ENCODE results near the gene CYB5R2. TPM values are rescaled to one million over a fixed set of nuclear protein-coding genes. Genes with fewer than 3 reads are reported as not detected.

The CYB5R2 gene
- total and polyA plus RNA-seq, 2 donors (not counting 1 experiment from before 2014, with no cell fraction given), result 1.4 to 4.8 TPM

GRCh38 chr11:7619322-7619721, 54.0 kb downstream of the CYB5R2 start:
- Mint-ChIP-seq H3K4me3 (no peak overlapping the region), H3K27ac (no peak overlapping the region), H3K9me3 (ENCODE audit: insufficient read depth) (no peaks in the 10 kb centered on the region), H3K27me3 (no peaks in the 10 kb centered on the region), H3K4me1 (no peaks in the 10 kb centered on the region)
- H3K27ac ChIP-seq (ENCODE audit: low read length in 2 of 2), result no peak overlapping the region
- CTCF ChIA-PET, result interaction anchor here (1.7 kb wide), 1 partner anchor 46 kb away, joined by 4 read pairs; no protein-coding TSS in a partner anchor
- no peaks in the 10 kb centered on the region for H3K79me2 ChIP-seq (ENCODE audit: control insufficient read depth, insufficient read depth, low read length)
- H3K36me3 ChIP-seq (replicated peaks in 1 of 2; ENCODE audit: control extremely low read depth in 1 of 2, control insufficient read depth in 1 of 2, extremely low read depth in 1 of 2, insufficient read depth in 2 of 2, low read length in 1 of 2), result peaks cover 0 to 40% of the 10 kb centered on the region in 2 experiments
- ATAC-seq (ENCODE audit: low read depth) (no peak), DNase-seq (no peak)
- H3K4me3 ChIP-seq (ENCODE audit: control extremely low read depth in 1 of 5, extremely low read depth in 1 of 5, insufficient read depth in 1 of 5, low read depth in 2 of 5, low read length in 4 of 5), result no peak overlapping the region
- H3K4me2 ChIP-seq (replicated peaks; ENCODE audit: low read depth, low read length, poor library complexity, severe bottlenecking), result no peak overlapping the region
- H3K9ac ChIP-seq (ENCODE audit: low read length), result no peak overlapping the region
- H3K27me3 ChIP-seq (replicated peaks in 1 of 4; ENCODE audit: control extremely low read depth in 1 of 4, control insufficient read depth in 3 of 4, insufficient read depth in 4 of 4, low read length in 3 of 4), result no peaks in the 10 kb centered on the region
- no peaks in the 10 kb centered on the region for H3K9me3 ChIP-seq (ENCODE audit: control extremely low read depth in 1 of 3, control insufficient read depth in 2 of 3, insufficient read depth in 1 of 3, low read length in 2 of 3)
- no peak overlapping the region for H2AFZ ChIP-seq (ENCODE audit: insufficient read depth, low read depth, low read length, poor library complexity, severe bottlenecking)
- 100% methylated on average over 2 of the region's 3 CpGs for WGBS (ENCODE audit: insufficient coverage)
- POLR2A ChIA-PET, result no interaction called here
- no peaks in the 10 kb centered on the region for H3K4me1 ChIP-seq (ENCODE audit: control insufficient read depth in 2 of 2, insufficient read depth in 2 of 2, low read length in 2 of 2)
- TF ChIP-seq EZH2 (IDR thresholded peaks at IDR 0.05; ENCODE audit: borderline replicate concordance, insufficient read depth, low read depth, low read length, poor library complexity, severe bottlenecking) (no peak), CTCF (IDR thresholded peaks at IDR 0.05) (no peak)
- intact Hi-C loops (cut with micrococcal nuclease), result no loop called here
- H4K20me1 ChIP-seq (ENCODE audit: control insufficient read depth, insufficient read depth, low read length, poor library complexity, severe bottlenecking), result no peaks in the 10 kb centered on the region

GRCh38 chr11:7617032-7617431, 56.3 kb downstream of the CYB5R2 start:
- Histone ChIP-seq H3K27ac (ENCODE audit: low read length in 2 of 2) (no peak overlapping the region), H3K4me2 (replicated peaks; ENCODE audit: low read depth, low read length, poor library complexity, severe bottlenecking) (no peak overlapping the region), H3K36me3 (replicated peaks in 1 of 2; ENCODE audit: control extremely low read depth in 1 of 2, control insufficient read depth in 1 of 2, extremely low read depth in 1 of 2, insufficient read depth in 2 of 2, low read length in 1 of 2) (peaks cover 0 to 41% of the 10 kb centered on the region in 2 experiments), H3K4me3 (ENCODE audit: control extremely low read depth in 1 of 5, extremely low read depth in 1 of 5, insufficient read depth in 1 of 5, low read depth in 2 of 5, low read length in 4 of 5) (no peak overlapping the region), H3K79me2 (ENCODE audit: control insufficient read depth, insufficient read depth, low read length) (no peaks in the 10 kb centered on the region), H4K20me1 (ENCODE audit: control insufficient read depth, insufficient read depth, low read length, poor library complexity, severe bottlenecking) (no peaks in the 10 kb centered on the region), H2AFZ (ENCODE audit: insufficient read depth, low read depth, low read length, poor library complexity, severe bottlenecking) (no peak overlapping the region), H3K9ac (ENCODE audit: low read length) (no peak overlapping the region), H3K27me3 (replicated peaks in 1 of 4; ENCODE audit: control extremely low read depth in 1 of 4, control insufficient read depth in 3 of 4, insufficient read depth in 4 of 4, low read length in 3 of 4) (no peaks in the 10 kb centered on the region), H3K4me1 (ENCODE audit: control insufficient read depth in 2 of 2, insufficient read depth in 2 of 2, low read length in 2 of 2) (no peaks in the 10 kb centered on the region), H3K9me3 (ENCODE audit: control extremely low read depth in 1 of 3, control insufficient read depth in 2 of 3, insufficient read depth in 1 of 3, low read length in 2 of 3) (no peaks in the 10 kb centered on the region)
- no peaks in the 10 kb centered on the region for H3K4me1 Mint-ChIP-seq
- intact Hi-C loops (cut with micrococcal nuclease), result no loop called here
- no peak for ATAC-seq (ENCODE audit: low read depth)
- TF ChIP-seq CTCF (IDR thresholded peaks at IDR 0.05) (no peak), EZH2 (IDR thresholded peaks at IDR 0.05; ENCODE audit: borderline replicate concordance, insufficient read depth, low read depth, low read length, poor library complexity, severe bottlenecking) (no peak)
- no peak for DNase-seq
- H3K27me3 Mint-ChIP-seq, result no peaks in the 10 kb centered on the region
- ChIA-PET POLR2A (no interaction called here), CTCF (no interaction called here)
- H3K9me3 Mint-ChIP-seq (ENCODE audit: insufficient read depth), result no peaks in the 10 kb centered on the region
- WGBS (ENCODE audit: insufficient coverage), result 98% methylated on average over 7 of the region's 8 CpGs
- H3K4me3 Mint-ChIP-seq, result no peak overlapping the region
- no peak overlapping the region for H3K27ac Mint-ChIP-seq

Other genes starting within 250 kb of the CYB5R2 start
- not detected in 2 replicates for gene OLFML1, start 188.0 kb downstream of the CYB5R2 start, total RNA-seq
- gene OLFML1, start 188.0 kb downstream of the CYB5R2 start, polyA plus RNA-seq, result not detected in 2 replicates
- 175 and 202 TPM in 2 replicates for gene PPFIBP2, start 159.5 kb downstream of the CYB5R2 start, total RNA-seq
- 22.3 and 23.7 TPM in 2 replicates for gene PPFIBP2, start 159.5 kb downstream of the CYB5R2 start, polyA plus RNA-seq
- gene OVCH2, start 33.0 kb upstream of the CYB5R2 start, total RNA-seq, result not detected in 2 replicates
- gene OVCH2, start 33.0 kb upstream of the CYB5R2 start, polyA plus RNA-seq, result not detected in 2 replicates
- gene OR5P2, start 123.4 kb upstream of the CYB5R2 start, total RNA-seq, result not detected in 2 replicates
- not detected in 2 replicates for gene OR5P2, start 123.4 kb upstream of the CYB5R2 start, polyA plus RNA-seq
- gene OR5P3, start 157.3 kb upstream of the CYB5R2 start, total RNA-seq, result not detected in 2 replicates
- gene OR5P3, start 157.3 kb upstream of the CYB5R2 start, polyA plus RNA-seq, result not detected in 2 replicates